Retinal pigment epithelial cell (primary cell): ENCODE measurements around the gene GABARAPL2.
"Not testable (repeated sequence)": the region's sequence is repeated elsewhere in the genome, so short reads cannot be mapped to it uniquely, and the experiment has no call there.

Source experiments
- DNase-seq: peaks from one replicate; pipeline ENCODE4 v3.0.0-alpha.2; 2010; ENCODE audit warnings: low read depth
- H3K4me3 ChIP-seq: 2 replicates; pipeline ENCODE4 v1.5.1; 2011; ENCODE audit warnings: mild to moderate bottlenecking, low read length, control low read depth, moderate library complexity
- TF ChIP-seq, protein P1 (sequence below): conservative IDR thresholded peaks from 2 replicates; pipeline ENCODE4 v1.5.1; 2011; ENCODE audit warnings: low read depth, low read length, control low read depth, inconsistent platforms

The GABARAPL2 gene

GRCh38 chr16:75579281-75579834 is 13.2 kb downstream of the GABARAPL2 start:
- H3K4me3 ChIP-seq: no peak overlapping the region
- DNase-seq: no peak
- TF ChIP-seq, protein P1, sequence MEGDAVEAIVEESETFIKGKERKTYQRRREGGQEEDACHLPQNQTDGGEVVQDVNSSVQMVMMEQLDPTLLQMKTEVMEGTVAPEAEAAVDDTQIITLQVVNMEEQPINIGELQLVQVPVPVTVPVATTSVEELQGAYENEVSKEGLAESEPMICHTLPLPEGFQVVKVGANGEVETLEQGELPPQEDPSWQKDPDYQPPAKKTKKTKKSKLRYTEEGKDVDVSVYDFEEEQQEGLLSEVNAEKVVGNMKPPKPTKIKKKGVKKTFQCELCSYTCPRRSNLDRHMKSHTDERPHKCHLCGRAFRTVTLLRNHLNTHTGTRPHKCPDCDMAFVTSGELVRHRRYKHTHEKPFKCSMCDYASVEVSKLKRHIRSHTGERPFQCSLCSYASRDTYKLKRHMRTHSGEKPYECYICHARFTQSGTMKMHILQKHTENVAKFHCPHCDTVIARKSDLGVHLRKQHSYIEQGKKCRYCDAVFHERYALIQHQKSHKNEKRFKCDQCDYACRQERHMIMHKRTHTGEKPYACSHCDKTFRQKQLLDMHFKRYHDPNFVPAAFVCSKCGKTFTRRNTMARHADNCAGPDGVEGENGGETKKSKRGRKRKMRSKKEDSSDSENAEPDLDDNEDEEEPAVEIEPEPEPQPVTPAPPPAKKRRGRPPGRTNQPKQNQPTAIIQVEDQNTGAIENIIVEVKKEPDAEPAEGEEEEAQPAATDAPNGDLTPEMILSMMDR: no peak

DNA sequence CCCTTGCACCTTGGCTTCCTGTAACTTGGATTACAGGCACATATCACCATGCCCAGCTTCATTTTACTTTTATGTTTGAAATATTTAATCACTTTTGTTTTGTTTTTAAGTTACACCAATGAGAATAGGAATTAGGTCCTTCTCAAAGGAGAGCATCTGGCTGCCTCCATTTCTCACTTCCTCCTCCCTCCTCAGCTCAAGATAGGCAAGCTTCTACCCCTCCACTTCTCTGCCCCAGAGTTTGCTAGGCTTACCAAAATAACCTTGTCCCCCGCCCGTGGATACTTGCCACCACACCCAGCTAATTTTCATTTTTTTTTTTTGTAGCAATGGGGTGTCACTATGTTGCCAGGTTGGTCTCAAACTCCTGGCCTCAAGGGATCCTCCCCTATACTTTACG is 17.9 kb downstream of the GABARAPL2 start:
- TF ChIP-seq, protein P1: no peak
- DNase-seq: no peak

DNA sequence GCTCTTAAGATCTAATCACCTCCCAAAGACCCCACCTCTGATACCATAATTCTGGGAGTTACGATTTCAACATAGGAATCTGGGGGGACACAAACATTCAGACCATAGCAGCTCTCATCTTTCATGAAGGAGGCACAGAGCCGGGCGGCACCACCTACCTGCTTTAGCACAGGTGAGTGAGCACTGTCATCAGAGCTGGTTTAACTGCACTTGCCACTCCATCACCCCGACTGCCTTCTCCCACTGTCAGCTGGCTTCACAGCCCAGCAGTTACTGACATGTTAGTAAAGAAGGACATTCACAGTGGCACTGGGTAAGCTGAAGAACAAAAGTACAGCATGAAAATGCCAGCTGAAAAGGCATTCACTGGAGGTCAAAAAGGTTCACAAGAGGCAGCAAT is 22.5 kb downstream of the GABARAPL2 start:
- H3K4me3 ChIP-seq: no peak overlapping the region
- TF ChIP-seq, protein P1: no peak
- DNase-seq: no peak

More for the DNA sequence above, 17.9 kb downstream of the GABARAPL2 start:
- no peak overlapping the region for H3K4me3 ChIP-seq

GRCh38 chr16:75589306-75589705 is 23.1 kb downstream of the GABARAPL2 start:
- DNase-seq: no peak
- TF ChIP-seq, protein P1: no peak
- no peak overlapping the region for H3K4me3 ChIP-seq

DNA sequence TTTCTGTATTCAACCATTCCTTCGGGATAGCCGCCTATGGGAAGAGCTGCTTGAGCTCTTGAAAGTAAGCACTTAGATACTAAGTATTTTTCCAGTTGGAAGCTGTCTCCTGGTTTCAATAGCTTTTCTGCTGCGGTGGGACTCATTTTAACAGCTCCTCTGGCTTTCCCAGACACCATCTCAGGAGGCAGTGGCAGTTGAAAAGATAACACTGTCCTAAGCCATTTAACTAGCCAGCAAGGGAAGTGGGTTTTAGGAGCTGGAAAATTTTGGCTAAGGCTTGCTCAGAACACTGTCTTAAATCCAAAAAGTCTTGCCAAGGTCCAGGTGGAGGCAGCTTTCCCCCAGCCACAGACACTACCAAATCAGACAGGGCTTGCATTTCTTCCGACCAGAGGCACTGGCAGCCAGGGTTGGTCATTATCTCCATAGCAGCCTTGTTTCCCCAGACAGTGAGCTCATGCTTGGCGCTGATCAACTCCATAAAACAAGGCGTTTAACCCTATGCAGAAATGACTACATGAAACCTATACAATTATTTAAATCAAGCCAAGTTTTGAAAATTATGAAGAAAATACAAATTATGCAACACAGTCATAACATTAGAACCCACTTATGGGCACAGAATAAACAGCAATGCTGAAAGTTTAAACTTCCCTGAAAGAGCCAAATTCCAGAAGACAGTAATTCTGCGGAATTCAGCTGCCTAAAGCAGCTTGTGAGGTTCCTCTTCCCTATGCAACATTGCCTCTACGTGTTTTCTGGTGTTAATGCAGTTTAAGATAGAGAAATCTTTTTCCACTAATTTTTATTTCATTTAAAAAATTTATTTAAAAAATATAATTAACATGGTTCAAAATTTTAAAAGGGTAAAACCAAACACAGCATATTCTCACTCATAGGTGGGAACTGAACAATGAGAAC is 25.0 kb downstream of the GABARAPL2 start:
- DNase-seq: peak; percentile 32
- TF ChIP-seq, protein P1: peak; percentile 31
- no peak overlapping the region for H3K4me3 ChIP-seq

DNA sequence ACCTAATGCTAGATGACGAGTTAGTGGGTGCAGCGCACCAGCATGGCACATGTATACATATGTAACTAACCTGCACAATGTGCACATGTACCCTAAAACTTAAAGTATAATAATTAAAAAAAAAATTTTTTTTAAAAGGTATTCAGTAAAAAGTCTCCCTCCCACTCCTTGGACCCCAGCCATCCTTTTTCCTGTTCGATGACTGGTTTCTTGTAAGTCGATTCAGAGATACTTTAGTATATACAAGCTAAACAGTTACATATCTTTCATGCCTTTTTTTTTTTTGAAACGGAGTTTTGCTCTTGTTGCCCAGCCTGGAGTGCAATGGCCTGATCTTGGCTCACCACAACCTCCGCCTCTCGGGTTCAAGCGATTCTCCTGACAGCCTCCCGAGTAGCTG is 25.7 kb downstream of the GABARAPL2 start:
- H3K4me3 ChIP-seq, DNase-seq: not testable (repeated sequence)

DNA sequence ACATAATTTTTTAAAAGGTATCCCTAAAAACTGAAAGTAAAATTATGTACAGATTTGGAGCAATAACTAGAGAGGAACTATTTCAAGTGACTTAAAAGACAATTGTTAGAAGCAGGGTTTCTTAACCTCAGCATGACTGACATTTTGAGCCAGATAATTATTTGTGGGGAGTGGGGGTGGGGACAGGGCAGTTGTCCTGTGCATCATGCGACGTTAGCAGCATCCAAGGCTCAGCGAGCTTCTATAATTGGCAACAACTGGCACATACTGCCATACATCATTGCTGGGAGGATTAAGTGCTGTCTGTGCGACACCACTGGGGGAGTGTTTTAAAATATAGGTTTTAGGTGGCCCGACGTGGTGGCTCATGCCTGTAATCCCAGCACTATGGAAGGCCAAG is 27.1 kb downstream of the GABARAPL2 start:
- no peak for DNase-seq
- TF ChIP-seq, protein P1: no peak
- no peak overlapping the region for H3K4me3 ChIP-seq
